HG02852 (cell line): Measurements from ENCODE around the gene KLF16.

Source experiments
- ATAC-seq: cut with Tn5 transposase; IDR thresholded peaks from one replicate; pipeline ENCODE4 v1.9.1; 2021; ENCODE audit warnings: mild to moderate bottlenecking, moderate library complexity; ENCODE audit not compliant: unreplicated experiment

The KLF16 gene

GRCh38 chr19:1825909-1826556 is 37.3 kb downstream of the KLF16 start:
- no peak for ATAC-seq

GRCh38 chr19:1824252-1824622 is 39.1 kb downstream of the KLF16 start:
- ATAC-seq = no peak

GRCh38 chr19:1823539-1824251 is 39.7 kb downstream of the KLF16 start:
- ATAC-seq = no peak

GRCh38 chr19:1823020-1823419 is 40.4 kb downstream of the KLF16 start:
- no peak for ATAC-seq

- ATAC-seq = no peak
Observed at GRCh38 chr19:1822210-1822609, 41.2 kb downstream of the KLF16 start.

GRCh38 chr19:1819341-1820255 is 43.8 kb downstream of the KLF16 start:
- ATAC-seq = no peak

GRCh38 chr19:1818549-1819195 is 44.7 kb downstream of the KLF16 start:
- ATAC-seq = no peak

GRCh38 chr19:1817553-1818179 is 45.7 kb downstream of the KLF16 start:
- ATAC-seq = no peak

GRCh38 chr19:1816530-1817298 is 46.7 kb downstream of the KLF16 start:
- ATAC-seq = no peak

GRCh38 chr19:1815605-1816529 is 47.5 kb downstream of the KLF16 start:
- ATAC-seq = no peak

- no peak for ATAC-seq
Observed at GRCh38 chr19:1814833-1815604, 48.4 kb downstream of the KLF16 start.

- ATAC-seq = no peak
Observed at GRCh38 chr19:1814391-1814790, 49.0 kb downstream of the KLF16 start.

- ATAC-seq = no peak
Observed at GRCh38 chr19:1813192-1814182, 49.9 kb downstream of the KLF16 start.

- ATAC-seq = peak; percentile 75
Observed at GRCh38 chr19:1812426-1813191, 50.8 kb downstream of the KLF16 start.

- ATAC-seq = peak; percentile 2
Observed at GRCh38 chr19:1811942-1812425, 51.4 kb downstream of the KLF16 start, which contains the start of gene ATP8B3. Gene ATP8B3, minus strand, starts transcription at chr19:1812276. Its CDS starts 540 bp downstream, at chr19:1811736.

GRCh38 chr19:1811472-1811894 is 51.9 kb downstream of the KLF16 start:
- ATAC-seq = no peak
